ENCODE measurements around the gene QTRT2.

Gene QTRT2

GRCh38 chr3:114056130-114057010, at the start of gene QTRT2, which contains the start of gene CCDC191:
Gene QTRT2, plus strand, starts transcription at chr3:114056737. Its CDS starts 8,521 bp downstream, at chr3:114065258.
Gene CCDC191, minus strand, starts transcription at chr3:114056526. Its CDS starts 60 bp downstream, at chr3:114056466.
- DNase-seq (ENCODE audit: low read depth in 1 of 2, low spot score in 1 of 2) = peak; percentile 96 to 99

- DNase-seq (ENCODE audit: low read depth in 1 of 2, low spot score in 1 of 2) = no peak
Observed at GRCh38 chr3:114011059-114011797, 45.3 kb upstream of the QTRT2 start.

DNA sequence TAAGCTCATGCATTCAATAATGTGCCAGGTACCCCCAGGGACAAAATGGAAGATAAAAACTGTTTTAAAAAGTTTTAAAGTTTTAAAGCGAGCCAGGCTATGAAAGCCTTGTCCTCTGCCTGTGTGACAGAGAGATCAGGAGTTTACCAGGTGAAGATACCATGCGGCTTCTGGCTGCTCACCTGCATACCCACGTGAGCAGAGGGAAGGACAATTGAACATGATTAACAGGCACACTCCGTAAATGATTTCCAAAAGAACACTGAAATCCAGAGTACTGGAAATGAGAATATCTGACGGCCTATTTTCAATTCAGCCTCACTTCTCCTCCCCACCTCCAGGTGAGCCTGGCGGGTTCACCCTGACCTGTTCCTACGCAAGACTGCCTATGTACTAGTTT, 42.3 kb upstream of the QTRT2 start:
- no peak for DNase-seq (ENCODE audit: low read depth in 1 of 2, low spot score in 1 of 2)

GRCh38 chr3:114019486-114019885, 37.1 kb upstream of the QTRT2 start:
- no peak for DNase-seq (ENCODE audit: low read depth in 1 of 2, low spot score in 1 of 2)

DNA sequence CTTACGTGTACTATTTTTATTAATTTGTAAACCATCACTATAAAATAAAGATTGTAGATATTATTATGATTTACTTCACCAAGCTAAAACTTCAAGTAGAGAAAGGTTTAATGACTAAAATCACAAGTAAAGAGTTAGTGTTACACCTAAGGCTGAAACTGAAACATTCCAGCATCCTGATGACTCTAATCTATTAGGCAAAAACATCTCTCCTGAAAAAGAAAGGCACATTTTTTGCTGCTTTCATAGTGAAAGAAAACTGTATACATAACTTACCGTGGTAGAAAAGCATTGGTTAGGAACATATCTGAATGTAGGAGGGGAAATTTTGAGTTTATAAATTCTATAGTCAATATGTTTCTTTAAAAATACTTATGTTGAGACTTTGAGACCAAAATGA, 35.6 kb upstream of the QTRT2 start:
- no peak for DNase-seq (ENCODE audit: low read depth in 1 of 2, low spot score in 1 of 2)

DNA sequence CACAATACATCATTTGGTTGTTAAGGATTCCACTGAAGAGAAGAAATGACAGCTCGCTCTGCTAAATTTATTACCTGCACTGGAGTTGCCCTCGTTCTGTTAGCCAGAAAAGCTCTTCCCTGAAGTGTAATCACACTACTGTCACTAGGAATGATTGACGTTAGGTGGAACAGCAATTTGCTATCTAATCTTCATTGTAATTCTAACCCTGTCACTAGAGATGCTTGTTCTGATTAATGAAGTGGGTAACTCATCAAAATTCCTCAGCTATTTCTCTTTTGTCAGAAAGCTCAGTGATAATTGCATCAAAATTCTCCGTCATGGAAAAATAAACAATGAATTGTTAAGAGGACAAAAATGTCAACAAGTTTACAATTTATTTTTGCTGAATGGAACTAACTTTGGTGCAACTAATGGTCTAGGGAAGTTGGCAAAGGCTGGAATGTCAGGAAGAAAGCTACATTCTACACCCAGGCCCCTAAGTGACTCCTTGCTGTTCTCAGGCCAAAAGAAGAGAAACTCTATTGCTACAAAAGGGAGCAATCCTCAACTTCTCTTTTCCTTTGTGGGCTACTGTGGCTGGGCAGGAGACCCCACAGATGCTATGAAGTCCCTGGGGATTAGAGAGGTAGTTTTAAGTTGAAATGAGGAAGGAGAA, 34.3 kb upstream of the QTRT2 start:
- DNase-seq (ENCODE audit: low read depth in 1 of 2, low spot score in 1 of 2) = no peak

DNA sequence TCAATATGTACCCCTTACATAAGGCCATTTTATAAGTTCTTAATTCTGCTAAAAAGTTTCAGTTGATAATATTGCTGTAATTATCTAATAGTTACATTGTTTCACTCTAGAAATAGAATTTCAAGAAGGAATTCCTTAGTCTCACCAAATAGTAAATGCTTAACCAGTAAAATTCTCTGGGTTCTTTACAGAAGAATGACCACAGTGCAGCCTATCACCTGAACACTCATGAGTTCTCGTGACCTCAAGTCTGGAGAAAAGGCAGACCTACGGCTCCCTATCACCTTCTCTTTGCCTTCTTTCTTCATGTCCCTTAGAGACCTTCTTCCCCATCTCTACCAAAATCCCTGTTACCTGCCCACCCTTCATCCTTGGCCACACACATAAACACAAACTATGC, 31.1 kb upstream of the QTRT2 start:
- no peak for DNase-seq (ENCODE audit: low read depth in 1 of 2, low spot score in 1 of 2)

DNA sequence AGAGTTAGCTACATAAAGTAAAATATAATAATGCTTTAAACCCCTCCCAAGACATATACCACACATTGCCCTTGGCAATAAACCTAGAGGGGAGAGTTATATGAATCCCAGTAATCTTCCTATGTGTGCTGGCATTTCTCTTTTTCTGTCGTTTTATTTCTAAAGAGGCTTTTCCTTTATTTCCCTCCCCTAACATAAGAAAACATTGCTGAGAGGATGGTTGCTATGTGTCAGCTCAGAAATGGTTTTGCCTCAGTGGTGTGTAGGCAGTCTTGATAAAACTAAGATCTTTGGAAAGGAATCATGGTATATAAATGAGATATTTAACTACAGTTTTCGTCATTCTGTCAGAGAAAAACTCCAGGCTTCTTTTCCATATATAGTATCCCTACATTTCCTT, 30.2 kb upstream of the QTRT2 start:
- DNase-seq (ENCODE audit: low read depth in 1 of 2, low spot score in 1 of 2) = no peak

DNA sequence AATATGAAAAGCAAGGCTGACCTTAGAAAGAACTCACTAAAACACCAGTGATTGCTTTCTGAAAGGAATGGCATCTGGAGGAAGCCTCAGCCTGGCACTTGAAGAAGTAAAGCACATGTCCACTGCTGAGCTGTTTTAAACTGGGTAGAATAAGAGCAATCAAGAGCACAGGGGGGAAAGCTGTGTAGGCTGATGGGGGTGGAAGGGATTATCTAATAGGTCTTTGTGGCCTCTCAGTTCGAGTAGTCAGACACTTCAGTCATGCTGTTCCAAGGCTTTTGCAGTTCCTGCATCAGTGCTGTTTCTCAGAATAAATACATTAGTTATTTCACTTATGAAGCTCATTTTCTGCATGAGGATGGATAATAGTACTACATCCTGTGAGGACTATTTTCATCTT, 22.8 kb upstream of the QTRT2 start:
- DNase-seq (ENCODE audit: low read depth in 1 of 2, low spot score in 1 of 2) = no peak

DNA sequence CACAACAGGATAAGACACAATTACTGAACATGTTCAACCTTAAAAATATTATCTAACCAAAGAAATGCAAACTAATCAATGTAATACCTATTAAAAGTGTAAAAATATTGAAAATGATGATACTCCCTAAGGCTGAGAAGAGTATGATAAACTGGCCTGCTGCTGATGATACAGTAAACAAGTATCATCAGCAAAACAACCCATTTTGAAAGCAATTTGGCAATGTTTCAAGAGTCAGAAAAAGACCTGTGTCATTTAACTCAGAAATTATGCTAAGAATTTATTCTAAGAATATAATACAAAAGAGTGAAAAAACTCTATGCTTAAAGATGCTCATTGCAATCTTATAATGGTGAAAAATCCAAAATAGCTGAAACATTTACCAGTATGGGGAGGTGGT, 22.3 kb upstream of the QTRT2 start:
- no peak for DNase-seq (ENCODE audit: low read depth in 1 of 2, low spot score in 1 of 2)

DNA sequence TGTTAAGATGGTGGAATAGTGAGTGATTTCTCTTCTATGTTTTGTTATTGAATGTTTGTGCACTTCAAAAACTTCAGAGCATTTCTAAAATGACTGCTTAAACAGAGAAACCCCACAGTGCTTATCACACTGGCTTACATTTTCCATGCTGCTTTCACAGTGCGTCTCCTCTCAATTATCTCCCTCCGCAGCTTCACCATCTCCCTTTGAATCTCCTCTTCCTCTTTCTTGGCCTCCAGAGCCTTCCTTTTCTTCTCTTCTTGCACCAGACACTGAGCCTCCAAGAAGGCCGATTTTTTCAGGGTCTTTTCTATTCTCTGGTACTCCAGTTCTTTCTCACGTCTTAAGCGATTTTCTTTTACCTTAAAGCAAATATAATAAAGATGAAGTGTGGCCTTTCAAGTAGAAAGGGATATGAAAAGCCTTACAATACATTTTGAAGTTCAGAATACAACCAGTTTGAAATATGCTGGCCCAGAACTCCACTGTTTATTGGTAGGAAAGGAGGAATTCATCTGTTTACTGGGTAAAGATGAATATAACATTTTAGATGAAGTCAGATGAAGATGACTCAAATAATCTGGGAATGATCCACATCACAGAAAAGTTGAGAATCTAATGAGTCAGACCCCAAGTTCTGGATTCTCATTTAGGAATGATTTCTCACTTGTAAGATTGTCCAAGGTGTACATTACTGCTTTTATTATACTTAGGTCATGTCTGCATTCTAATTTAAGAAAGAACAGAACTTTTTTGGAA, 21.6 kb upstream of the QTRT2 start:
- DNase-seq (ENCODE audit: low read depth in 1 of 2, low spot score in 1 of 2) = no peak

DNA sequence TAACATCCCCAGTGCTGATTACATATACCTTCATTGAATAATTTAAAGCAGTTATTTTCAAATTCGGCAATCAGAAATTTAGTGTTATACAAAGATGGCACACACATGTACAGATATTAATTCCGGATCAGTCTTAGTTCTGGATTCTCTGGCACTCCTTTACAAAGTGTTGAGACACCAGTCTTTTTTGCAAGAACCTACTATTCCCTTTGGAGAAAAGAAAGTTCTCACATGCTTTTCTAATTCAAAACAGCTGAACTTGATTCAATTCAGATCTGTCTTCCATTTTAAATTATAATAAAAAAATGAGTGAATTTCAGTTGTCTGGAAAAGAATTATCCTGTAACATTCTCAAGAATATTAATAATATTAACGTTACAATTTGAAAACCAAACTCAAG, 20.6 kb upstream of the QTRT2 start:
- DNase-seq (ENCODE audit: low read depth in 1 of 2, low spot score in 1 of 2) = no peak

DNA sequence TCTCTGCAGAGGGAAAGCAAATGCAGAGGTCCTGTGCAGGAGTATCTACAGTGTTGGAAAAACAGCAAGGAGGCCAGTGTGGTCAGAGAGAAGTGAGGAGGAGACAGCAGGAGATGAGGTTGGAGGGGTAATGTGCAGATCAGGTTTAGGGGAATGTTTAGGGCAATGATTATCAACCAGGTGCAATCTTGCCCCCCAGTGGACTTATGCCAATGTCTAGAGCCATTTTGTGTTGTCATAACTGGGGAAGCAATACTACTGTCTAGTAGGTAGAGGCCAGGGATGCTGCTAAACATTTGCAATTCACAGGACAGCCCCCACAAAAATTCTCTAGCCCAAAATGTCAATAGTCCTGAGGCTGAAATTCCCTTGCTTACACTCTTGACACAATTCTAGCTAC, 13.3 kb upstream of the QTRT2 start:
- no peak for DNase-seq (ENCODE audit: low read depth in 1 of 2, low spot score in 1 of 2)

- no peak for DNase-seq (ENCODE audit: low read depth in 1 of 2, low spot score in 1 of 2)
Observed at GRCh38 chr3:114052216-114052615, 4.3 kb upstream of the QTRT2 start.

DNA sequence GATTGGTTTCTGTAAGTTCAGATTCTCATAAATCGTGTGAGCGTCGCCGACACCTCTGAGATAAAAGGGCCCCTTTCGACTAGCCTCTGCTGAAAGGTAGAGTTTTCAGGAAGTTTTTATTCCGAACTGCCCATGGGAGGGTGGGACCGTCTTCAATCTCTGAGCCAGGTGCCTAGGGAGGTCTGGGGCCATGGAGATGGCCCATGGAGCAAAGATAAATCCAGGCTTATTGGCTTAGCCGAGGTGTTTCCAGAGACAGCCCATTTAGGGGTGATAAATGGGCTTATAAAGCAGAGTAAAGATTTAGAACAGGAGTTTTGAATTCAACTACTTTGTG, 442 bp downstream of the QTRT2 start:
- no peak for DNase-seq (ENCODE audit: low read depth in 1 of 2, low spot score in 1 of 2)

DNA sequence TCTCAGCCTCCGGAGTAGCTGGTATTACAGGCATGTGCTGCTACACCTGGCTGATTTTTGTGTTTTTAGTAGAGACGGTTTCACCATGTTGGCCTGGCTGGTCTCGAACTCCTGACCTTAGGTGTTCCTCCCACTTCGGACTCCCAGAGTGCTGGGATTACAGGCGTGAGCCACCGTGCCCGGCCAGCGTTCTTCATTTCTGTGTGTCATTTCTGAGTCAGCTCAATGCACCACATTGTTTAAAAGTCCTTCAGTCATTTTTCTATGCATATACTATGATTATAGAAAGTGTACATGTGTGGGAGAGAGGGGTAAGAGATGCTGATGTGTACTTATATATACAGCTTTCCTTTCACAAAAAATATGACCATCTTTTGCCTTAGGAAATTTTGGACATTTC, 2.1 kb downstream of the QTRT2 start:
- no peak for DNase-seq (ENCODE audit: low read depth in 1 of 2, low spot score in 1 of 2)

- no peak for DNase-seq (ENCODE audit: low read depth in 1 of 2, low spot score in 1 of 2)
Observed at GRCh38 chr3:114060906-114061655, 4.5 kb downstream of the QTRT2 start.

GRCh38 chr3:114067804-114068203, 11.3 kb downstream of the QTRT2 start:
- DNase-seq (ENCODE audit: low read depth in 1 of 2, low spot score in 1 of 2) = no peak

DNA sequence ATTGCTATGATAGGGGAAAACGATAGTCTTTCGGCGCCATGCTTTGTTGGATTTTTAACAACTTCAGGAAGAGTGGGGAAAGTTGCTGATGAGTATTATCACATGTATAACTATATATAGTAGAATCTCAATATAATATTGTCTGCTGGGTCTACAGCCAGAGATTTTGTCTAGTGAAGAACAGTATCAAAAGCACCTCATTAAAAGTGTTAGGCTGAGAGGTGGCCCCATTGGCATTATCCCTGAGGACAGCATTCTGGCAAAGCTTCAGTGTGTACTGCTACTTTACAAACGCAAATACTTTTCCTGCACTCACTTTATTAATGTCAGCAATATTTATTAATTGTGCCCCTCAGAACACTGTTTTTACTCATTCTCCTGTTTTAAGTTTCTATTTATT, 11.8 kb downstream of the QTRT2 start:
- DNase-seq (ENCODE audit: low read depth in 1 of 2, low spot score in 1 of 2) = no peak

- no peak for DNase-seq (ENCODE audit: low read depth in 1 of 2, low spot score in 1 of 2)
Observed at GRCh38 chr3:114071786-114072185, 15.2 kb downstream of the QTRT2 start.

GRCh38 chr3:114076711-114077110, 20.2 kb downstream of the QTRT2 start:
- DNase-seq (ENCODE audit: low read depth in 1 of 2, low spot score in 1 of 2) = no peak
